ENCODE data around the gene GZMM.

GZMM gene

GRCh38 chr19:497491-497868 is 46.4 kb upstream of the GZMM start:
- DNase-seq (ENCODE audit: low read depth, low spot score) = no peak
- in situ Hi-C loops (cut with HindIII; ENCODE audit: low sequenced_read_pairs) = no loop called here
- TF ChIP-seq CTCF (IDR thresholded peaks at IDR 0.05; ENCODE audit: low read depth, low read length) = no peak
- H3K4me3 ChIP-seq (ENCODE audit: low read depth, low read length) = no peak overlapping the region

DNA sequence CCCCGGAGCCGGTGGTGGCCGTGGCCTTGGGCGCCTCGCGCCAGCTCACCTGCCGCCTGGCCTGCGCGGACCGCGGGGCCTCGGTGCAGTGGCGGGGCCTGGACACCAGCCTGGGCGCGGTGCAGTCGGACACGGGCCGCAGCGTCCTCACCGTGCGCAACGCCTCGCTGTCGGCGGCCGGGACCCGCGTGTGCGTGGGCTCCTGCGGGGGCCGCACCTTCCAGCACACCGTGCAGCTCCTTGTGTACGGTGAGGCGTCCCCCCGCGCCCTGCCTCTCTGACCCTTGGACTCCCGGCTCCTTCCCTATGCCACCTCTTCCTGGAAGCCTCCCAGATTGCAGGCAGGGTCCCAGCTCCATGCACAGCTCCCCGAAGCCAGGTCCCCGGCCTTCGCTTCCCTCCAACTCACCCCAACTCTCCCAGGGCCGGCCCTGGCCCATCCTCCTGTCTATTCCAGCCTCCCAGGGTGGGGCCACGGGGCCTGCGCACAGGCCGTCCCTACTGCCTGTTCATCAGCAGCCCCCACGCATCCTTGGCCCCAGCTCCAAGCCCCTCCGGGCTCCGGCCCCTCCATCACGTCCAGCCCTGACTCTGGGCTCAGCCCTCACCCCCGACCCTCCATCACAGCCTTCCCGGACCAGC is 45.9 kb upstream of the GZMM start:
- no peak for DNase-seq (ENCODE audit: low read depth, low spot score)
- TF ChIP-seq CTCF (IDR thresholded peaks at IDR 0.05; ENCODE audit: low read depth, low read length) = no peak
- no peak overlapping the region for H3K4me3 ChIP-seq (ENCODE audit: low read depth, low read length)
- in situ Hi-C loops (cut with HindIII; ENCODE audit: low sequenced_read_pairs) = no loop called here

- H3K4me3 ChIP-seq (ENCODE audit: low read depth, low read length) = no peak overlapping the region
- in situ Hi-C loops (cut with HindIII; ENCODE audit: low sequenced_read_pairs) = no loop called here
Observed at GRCh38 chr19:498511-498891, 45.4 kb upstream of the GZMM start.

GRCh38 chr19:498977-499623 is 44.8 kb upstream of the GZMM start:
- H3K4me3 ChIP-seq (ENCODE audit: low read depth, low read length) = no peak overlapping the region
- no peak for DNase-seq (ENCODE audit: low read depth, low spot score)
- in situ Hi-C loops (cut with HindIII; ENCODE audit: low sequenced_read_pairs) = no loop called here
- TF ChIP-seq CTCF (IDR thresholded peaks at IDR 0.05; ENCODE audit: low read depth, low read length) = no peak

More at GRCh38 chr19:498511-498891, 45.4 kb upstream of the GZMM start:
- DNase-seq (ENCODE audit: low read depth, low spot score) = no peak
- no peak for TF ChIP-seq CTCF (IDR thresholded peaks at IDR 0.05; ENCODE audit: low read depth, low read length)

- in situ Hi-C loops (cut with HindIII; ENCODE audit: low sequenced_read_pairs) = no loop called here
- no peak for DNase-seq (ENCODE audit: low read depth, low spot score)
- TF ChIP-seq CTCF (IDR thresholded peaks at IDR 0.05; ENCODE audit: low read depth, low read length) = no peak
- no peak overlapping the region for H3K4me3 ChIP-seq (ENCODE audit: low read depth, low read length)
Observed at GRCh38 chr19:501646-502045, 42.2 kb upstream of the GZMM start.

DNA sequence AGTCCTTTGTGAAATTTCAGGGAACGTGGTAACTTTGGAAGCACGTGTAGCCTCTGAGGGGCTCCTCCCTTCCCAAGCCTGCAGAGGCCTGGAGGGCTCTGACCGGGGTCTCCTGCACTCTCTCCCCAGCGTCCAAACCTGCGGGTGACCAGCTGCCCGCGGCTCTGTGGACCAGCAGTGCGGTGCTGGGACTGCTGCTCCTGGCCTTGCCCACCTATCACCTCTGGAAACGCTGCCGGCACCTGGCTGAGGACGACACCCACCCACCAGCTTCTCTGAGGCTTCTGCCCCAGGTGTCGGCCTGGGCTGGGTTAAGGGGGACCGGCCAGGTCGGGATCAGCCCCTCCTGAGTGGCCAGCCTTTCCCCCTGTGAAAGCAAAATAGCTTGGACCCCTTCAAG is 39.2 kb upstream of the GZMM start:
- in situ Hi-C loops (cut with HindIII; ENCODE audit: low sequenced_read_pairs) = no loop called here
- DNase-seq (ENCODE audit: low read depth, low spot score) = no peak
- TF ChIP-seq CTCF (IDR thresholded peaks at IDR 0.05; ENCODE audit: low read depth, low read length) = no peak
- no peak overlapping the region for H3K4me3 ChIP-seq (ENCODE audit: low read depth, low read length)

Data from astrocyte of the spinal cord (primary cell).